Stimulated activated CD8-positive, alpha-beta memory T cell treated with anti-CD3 and anti-CD28 coated beads, Interleukin-4, amount 100 ng/mL, for 1 hour (primary cell): ENCODE measurements around the gene CHST7.

ENCODE experiments used
- DNase-seq, 2 donors: peaks; one replicate each; pipeline ENCODE4 v3.0.0-alpha.2; 2020; ENCODE audit warnings: low read depth in 2 of 2, low spot score in 1 of 2

Gene CHST7

DNA sequence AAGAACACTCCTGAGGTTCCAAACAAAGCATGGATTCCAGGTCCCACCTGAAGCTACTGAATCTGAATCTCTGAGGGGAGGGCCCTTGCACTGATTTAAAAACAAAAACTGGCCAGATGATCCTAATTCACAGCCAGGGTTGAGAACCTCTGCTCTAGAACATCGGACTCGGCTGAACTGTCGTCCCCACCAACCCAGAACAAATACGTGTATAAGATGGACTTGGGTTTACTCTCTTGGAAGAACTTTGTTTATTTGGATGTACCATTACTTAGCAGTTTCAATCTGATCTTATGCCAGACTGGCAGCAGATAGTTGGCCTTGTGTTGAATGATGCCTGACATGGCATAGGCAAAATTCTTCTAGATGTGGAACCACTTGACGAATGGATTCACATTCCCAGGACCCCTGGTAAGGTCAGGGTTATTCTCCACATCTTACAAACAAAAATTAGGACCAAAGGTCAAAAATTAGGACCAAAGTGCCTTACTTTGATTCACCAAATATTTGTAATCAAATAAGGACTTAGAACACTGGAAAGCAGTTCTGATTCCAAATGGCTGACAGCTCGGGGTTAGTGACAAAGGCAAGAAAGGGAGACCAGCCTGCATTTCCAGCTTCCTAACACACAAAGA, 29.0 kb downstream of the CHST7 start:
- DNase-seq = no peak

DNA sequence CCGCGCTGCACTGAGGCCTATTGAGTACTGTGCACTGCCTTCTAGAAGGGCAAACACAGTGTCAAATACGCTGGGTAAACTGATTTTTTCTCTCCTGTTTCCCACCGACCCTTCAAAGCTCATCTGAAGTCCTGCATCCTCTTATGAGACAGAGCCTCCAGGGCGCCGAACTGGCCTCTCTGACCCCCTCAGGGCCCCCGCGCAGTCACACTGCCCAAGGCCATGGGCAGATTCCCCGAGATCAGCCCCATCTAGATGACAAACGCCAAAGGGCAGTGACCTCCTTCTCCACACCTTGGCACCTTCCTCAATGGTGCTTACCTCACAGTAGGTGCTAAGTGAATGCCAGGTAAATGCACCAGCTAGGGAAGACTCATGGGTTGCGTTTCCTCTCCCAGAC, 34.4 kb downstream of the CHST7 start:
- no peak for DNase-seq

DNA sequence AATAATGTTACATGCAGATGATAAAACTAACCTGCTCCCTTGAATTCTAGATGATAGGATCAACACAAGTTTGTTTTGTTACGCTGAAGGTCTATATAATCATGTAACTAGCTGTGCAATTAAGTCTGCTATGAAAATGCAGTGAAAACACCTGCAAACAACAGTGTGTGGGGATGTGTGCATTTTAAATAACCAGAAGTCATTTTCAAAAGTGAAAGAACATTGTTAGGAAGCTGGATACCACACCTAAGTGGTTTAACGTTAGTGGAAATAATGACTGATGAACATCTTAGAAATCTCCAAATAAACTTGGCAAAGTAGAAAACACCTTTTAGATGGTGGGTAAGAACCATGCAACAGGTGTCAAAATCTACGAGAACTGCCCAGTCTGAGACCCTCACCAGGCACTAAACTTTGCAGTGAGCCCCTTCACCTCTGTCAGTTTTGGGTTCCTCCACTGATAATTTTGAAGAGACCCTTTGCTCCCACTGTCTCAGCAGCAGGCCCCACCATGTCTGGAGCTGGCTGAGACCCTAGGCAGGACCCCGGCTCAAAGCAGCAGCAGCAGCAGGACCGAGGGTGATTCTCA, 36.6 kb downstream of the CHST7 start:
- no peak for DNase-seq

- DNase-seq = no peak
These were observed 38.2 kb downstream of the CHST7 start for GRCh38 chrX:46611658-46612362.

GRCh38 chrX:46617906-46618305, 44.3 kb downstream of the CHST7 start:
- no peak for DNase-seq

DNA sequence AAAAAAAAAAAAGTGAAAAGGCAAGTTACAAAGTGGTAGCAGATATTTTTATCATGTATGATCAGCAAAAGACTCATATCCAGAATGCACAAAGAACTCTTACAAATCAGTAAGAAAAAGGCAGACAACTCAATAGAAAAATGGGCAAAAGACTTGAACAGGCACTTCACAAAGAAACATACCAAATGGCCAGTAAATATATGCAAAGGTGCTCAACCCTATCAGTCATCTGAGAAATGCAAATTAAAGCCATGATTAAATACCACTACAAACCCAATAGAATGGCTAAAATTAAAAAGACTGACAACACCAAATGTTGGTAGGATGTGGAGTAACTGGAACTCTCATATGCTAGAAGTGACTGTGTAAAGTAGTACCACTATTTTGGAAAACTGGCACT, 45.4 kb downstream of the CHST7 start:
- no peak for DNase-seq

DNA sequence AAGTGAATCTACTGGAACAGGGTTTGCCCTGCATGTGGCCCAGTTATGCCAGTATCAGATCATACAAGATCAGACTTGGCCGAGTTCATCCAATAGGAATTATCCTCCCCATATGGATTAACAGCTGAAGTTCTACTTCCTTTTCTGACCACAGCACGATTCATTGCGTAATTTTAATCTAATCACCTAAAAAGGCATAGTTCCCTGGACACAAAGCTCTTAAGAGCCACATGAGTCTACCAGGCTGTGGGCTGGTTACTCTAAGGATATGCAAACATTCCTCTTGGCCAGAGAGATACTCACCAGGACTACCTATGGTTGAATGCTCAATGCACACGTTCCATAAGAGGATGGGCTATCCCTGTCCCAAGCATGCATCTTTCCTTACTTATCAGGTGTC, 46.9 kb downstream of the CHST7 start:
- DNase-seq = no peak

- no peak for DNase-seq
These were observed 48.0 kb downstream of the CHST7 start for GRCh38 chrX:46621572-46621971.

- no peak for DNase-seq
These were observed 50.7 kb downstream of the CHST7 start for GRCh38 chrX:46624090-46624786.

- DNase-seq = no peak
These were observed 53.0 kb downstream of the CHST7 start for GRCh38 chrX:46626566-46626965.

DNA sequence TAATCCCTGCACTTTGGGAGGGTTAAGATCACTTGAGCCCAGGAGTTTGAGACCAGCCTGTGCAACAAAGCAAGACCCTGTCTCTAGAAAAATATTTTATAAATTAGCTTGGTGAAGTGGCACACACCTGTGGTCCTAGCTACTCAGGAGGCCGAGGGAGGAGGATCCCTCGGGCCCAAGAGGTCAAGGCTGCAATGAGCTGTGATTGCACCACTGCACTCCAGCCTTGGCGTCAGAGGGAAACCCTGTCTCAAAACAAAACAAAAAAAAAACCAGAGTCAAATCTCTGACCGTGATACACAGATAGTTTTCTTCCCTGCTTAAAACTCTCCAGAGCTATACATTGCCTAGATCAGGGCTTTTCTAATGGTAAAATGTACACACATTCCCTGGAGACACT, 53.5 kb downstream of the CHST7 start:
- DNase-seq = no peak

DNA sequence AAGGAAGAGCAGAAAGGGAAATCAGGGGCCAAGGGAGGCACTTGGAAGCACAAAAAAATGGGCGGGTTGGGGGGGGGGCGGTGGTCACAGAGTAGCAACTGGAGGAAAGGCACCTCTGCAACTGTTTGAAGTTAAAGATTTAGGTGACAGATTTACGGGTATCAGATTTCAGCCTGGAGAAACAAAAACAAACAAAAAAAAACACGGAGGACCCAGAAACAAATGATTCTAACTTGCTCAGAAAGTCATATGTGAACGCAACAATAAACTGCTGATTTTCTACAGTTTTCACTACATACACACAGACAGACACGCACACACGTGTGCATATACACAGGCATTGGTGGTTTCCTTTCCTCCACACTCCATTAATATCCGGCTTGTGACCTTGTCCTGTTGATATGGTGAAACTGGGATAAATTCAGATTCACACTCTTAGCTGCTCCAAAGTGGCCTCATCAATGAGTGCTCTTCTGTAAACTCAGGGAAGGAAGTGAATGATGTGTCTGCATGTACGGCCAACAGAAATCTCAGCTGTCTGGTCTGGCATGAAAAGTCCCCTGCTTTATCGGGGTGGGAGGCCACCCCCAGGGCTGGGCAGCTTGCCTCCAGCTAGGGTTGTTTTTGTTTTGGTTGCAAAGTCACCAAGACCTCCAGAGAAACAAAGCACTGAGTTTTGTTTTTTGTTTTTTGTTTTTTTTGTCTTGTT, 54.3 kb downstream of the CHST7 start:
- no peak for DNase-seq

DNA sequence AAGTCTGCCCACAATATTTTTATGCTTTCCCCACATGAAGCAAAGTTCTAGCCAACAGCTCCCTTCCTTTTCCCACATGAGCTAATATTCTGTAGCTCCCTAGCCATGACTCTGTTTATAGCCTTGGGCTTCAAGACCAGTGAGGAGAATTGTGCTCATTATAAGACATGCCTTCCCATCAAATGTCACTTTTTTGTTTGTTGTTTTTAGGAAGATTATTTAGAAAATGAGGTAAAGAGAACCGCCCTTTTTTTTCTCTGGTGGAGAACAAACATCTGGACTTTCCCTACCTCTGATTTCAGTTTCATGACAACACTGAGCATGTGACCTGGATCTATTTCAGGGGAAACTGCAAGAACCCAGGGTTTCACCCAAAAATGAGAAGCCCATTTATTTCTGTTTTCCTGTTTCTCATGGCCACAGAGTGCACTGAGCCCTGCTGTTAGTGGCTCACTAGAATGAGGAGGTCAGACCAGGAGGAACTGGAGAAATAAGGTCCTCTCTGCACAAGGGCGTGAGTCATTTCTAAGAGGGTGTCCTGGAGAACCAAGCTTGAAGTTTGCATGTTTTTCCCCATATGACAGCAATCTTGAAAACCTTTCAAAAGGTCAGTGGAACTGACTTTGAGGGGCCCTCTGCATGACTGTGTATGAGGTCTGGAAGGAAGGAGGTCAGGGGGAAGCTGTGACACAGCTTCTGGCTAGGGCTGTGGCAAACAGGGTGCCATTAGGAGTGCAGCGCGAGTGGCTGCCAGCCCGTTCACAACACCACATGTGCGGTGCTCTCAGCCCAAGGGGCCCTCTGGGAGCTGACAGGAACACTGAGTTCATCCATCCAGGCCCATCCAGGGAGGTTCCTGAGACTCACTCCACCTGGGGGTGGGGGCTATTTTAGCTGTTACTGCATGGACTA, 55.2 kb downstream of the CHST7 start:
- DNase-seq = no peak

- no peak for DNase-seq
These were observed 56.6 kb downstream of the CHST7 start for GRCh38 chrX:46630141-46630540.

GRCh38 chrX:46634577-46634976, 61.0 kb downstream of the CHST7 start:
- DNase-seq = no peak

GRCh38 chrX:46635186-46635585, 61.6 kb downstream of the CHST7 start:
- no peak for DNase-seq

- DNase-seq = no peak
These were observed 62.7 kb downstream of the CHST7 start for GRCh38 chrX:46636223-46636622.

DNA sequence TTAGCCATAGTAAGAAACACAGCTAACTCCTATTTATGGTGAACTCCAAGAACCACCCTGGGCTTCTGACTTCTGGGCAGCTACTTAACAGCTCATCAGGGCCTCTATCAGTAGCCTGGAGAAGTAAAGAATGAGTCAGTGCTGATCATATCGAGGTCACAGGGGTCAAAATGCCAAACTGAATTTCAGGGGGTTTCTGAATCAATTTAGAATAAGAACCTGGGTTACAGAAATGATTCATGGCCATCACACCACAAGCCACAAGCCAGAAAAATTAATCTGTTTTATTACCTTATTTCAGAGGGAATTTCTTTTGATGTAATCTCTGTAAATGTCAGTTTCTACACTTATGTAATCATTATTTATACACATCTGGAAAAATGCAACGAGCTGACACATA, 64.4 kb downstream of the CHST7 start:
- no peak for DNase-seq

GRCh38 chrX:46642145-46642544, 68.6 kb downstream of the CHST7 start:
- no peak for DNase-seq

GRCh38 chrX:46643636-46644035, 70.1 kb downstream of the CHST7 start:
- no peak for DNase-seq
